ENCODE measurements around the gene NAV2. TPM values are rescaled to one million over a fixed set of nuclear protein-coding genes. Genes with fewer than 3 reads are reported as not detected.

The NAV2 gene
- total and polyA plus RNA-seq, 5 experiments from 2014 or later: 0.06 to 4.2 (median 1.1) TPM; not detected in 1

DNA sequence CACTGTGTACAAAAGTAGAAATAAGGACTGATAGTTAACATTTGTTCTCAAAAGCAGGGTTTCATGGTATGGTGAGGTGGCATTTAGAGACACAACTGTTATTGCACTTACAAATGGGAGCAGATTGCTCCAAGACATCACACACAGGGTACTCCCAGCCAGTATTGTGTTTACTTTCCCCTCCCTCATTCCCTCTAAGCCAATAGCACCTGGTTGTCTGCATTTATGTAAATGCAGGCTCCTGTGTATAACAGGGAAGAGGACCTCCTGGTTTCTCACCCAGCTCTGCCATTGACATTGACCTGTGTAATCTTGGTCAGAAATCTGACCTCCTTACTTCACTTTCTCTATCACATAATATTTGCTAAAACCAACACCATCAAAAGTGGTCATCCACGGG is 154.4 kb downstream of the NAV2 start:
- POLR2A ChIA-PET: no interaction called here
- H3K4me1 Mint-ChIP-seq: no peaks in the 10 kb centered on the region
- DNase-seq (no peak), ATAC-seq (no peak)
- H3K27ac Mint-ChIP-seq: no peak overlapping the region
- H3K4me3 Mint-ChIP-seq: no peak overlapping the region
- H3K27me3 Mint-ChIP-seq: peaks cover 0 to 11% (median 3%) of the 10 kb centered on the region in 5 donors
- no peaks in the 10 kb centered on the region for H3K36me3 Mint-ChIP-seq
- H3K9me3 Mint-ChIP-seq: peaks cover 0 to 2% (median 0%) of the 10 kb centered on the region in 9 donors

DNA sequence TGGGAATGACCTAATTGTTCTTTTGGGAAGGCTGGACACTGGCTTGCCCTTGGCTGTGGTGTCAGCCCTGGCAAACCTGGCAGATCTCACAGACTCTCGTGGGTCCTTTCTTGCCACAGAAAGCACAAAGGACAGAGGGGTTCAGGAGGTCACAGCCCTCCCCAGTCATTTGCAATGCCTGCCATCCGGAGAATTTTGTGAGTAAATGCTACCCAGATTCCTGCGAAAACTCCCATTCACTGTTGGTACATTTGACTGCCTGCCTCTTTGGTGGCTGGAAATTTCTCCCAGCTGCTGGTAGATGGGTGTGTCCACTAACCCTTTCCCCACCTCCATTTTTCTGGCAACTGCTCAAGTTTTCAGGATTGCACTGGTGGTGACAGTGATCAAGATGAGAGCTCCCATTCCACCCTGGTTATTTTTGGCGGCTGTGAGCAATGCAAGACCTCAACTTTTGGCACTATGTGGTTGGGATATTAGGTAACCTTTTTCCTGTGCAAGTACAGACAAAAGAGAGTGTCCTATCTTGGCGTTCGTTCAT is 155.7 kb downstream of the NAV2 start:
- POLR2A ChIA-PET: no interaction called here
- ATAC-seq (no peak), DNase-seq (no peak)
- Mint-ChIP-seq H3K4me3 (no peak overlapping the region), H3K9me3 (peaks cover 0 to 2% (median 0%) of the 10 kb centered on the region in 9 donors), H3K36me3 (no peaks in the 10 kb centered on the region), H3K27ac (no peak overlapping the region), H3K4me1 (no peaks in the 10 kb centered on the region), H3K27me3 (peaks cover 0 to 11% (median 3%) of the 10 kb centered on the region in 5 donors)

DNA sequence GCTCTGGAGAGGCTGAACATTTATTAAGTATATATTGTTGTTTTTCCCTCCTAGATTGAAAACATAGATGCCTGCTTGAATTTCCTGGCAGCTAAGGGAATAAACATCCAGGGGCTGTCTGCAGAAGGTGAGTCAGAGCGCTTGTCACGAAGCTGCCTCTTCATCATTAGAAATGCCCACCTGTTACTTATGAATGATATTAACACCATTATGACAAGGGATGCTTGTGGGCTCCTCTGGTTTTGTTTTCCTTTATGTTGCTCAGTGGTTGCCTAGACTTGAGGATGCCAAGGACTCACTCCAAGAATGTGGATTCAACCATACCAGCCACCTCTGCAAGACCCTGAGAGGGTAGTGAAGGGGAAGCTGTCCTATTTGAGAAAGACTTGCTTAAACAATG is 156.2 kb downstream of the NAV2 start:
- ATAC-seq (no peak), DNase-seq (no peak)
- Mint-ChIP-seq H3K36me3 (no peaks in the 10 kb centered on the region), H3K9me3 (peaks cover 0 to 2% (median 0%) of the 10 kb centered on the region in 9 donors), H3K4me1 (no peaks in the 10 kb centered on the region), H3K27ac (no peak overlapping the region), H3K27me3 (peaks cover 0 to 11% (median 3%) of the 10 kb centered on the region in 5 donors), H3K4me3 (no peak overlapping the region)
- POLR2A ChIA-PET: no interaction called here

DNA sequence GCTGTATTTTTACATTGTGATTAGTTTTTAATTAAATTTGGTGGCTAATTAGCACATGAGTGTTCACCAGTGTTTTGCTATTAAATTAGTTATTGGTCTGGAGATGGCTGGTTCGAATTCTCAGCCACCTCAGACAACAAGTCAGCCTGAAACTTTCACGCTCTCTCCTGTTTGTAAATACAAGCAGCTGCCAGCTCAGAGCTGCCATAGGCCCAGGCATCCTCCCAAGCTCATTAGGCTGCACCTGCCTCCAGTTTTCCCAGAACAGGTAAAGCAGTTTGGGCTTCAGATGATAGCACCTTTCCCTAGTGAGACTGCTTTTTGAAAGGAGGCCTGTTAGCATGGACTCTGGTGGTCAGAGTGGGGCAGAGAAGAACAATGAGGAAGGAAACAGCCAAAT is 156.8 kb downstream of the NAV2 start:
- no peak for DNase-seq
- no peaks in the 10 kb centered on the region for H3K4me1 Mint-ChIP-seq
- peaks cover 0 to 10% (median 3%) of the 10 kb centered on the region in 5 donors for H3K27me3 Mint-ChIP-seq
- no peaks in the 10 kb centered on the region for H3K36me3 Mint-ChIP-seq
- ATAC-seq: no peak
- H3K4me3 Mint-ChIP-seq: no peak overlapping the region
- POLR2A ChIA-PET: no interaction called here
- H3K9me3 Mint-ChIP-seq: peaks cover 0 to 2% (median 0%) of the 10 kb centered on the region in 9 donors
- no peak overlapping the region for H3K27ac Mint-ChIP-seq

DNA sequence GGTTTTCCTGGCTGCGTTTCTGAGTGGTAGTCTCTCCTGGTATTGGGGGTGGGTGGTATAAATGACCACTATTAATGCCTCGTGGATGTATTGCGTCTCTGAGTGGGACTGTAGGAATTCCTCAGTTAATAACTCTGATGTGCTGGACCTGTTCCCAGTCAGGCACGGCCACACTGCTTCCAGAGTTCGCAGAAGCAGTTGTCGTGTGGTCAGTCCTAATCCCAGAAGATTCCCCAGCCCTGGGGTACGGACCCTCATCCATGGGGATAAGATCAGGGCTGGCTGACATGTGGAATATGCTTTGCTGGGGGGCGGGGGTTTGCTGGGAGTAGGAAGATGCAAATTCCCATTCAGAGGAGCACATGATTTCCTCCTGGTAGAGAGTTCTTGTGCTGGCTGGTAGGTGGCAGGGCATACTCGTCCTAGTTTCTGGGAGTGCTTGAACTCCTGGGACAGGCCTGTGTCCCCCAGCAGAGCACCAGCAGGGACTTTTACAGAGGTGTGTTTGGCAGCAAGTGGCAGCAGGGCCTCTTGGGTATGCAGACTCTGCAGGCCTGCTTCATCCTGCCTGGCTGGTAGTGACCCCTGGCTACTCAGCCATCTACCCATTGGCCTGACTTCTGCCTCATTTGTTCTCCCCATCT is 157.4 kb downstream of the NAV2 start:
- POLR2A ChIA-PET: no interaction called here
- Mint-ChIP-seq H3K9me3 (peaks cover 0 to 2% (median 0%) of the 10 kb centered on the region in 9 donors), H3K27ac (no peak overlapping the region), H3K4me1 (no peaks in the 10 kb centered on the region), H3K36me3 (no peaks in the 10 kb centered on the region), H3K4me3 (no peak overlapping the region), H3K27me3 (peaks cover 0 to 10% (median 1%) of the 10 kb centered on the region in 5 donors)
- ATAC-seq (no peak), DNase-seq (no peak)

DNA sequence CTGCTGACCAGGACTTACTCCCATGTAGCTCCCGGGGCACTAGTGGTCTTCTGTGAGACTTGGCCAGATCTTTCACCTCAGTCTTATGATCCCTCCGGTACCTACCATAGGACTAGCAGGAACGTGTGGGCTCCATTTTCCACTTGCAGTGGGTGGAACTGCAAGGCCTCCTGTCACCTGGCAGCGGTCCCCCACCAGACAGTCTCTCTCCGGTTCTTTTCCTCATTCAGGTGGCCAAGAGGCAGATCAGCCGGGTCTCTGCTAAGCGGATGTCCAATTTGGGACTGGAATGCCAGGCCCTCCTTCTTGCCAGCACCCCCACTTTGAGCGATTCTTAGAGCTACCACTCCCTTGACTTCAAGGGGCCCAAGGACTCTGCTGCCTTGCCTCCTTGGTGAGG is 158.9 kb downstream of the NAV2 start:
- Mint-ChIP-seq H3K36me3 (no peaks in the 10 kb centered on the region), H3K27me3 (peaks cover 0 to 10% (median 0%) of the 10 kb centered on the region in 5 donors), H3K4me1 (no peaks in the 10 kb centered on the region), H3K4me3 (no peak overlapping the region), H3K27ac (no peak overlapping the region), H3K9me3 (peaks cover 0 to 4% (median 0%) of the 10 kb centered on the region in 9 donors)
- DNase-seq (no peak), ATAC-seq (no peak)
- POLR2A ChIA-PET: no interaction called here

DNA sequence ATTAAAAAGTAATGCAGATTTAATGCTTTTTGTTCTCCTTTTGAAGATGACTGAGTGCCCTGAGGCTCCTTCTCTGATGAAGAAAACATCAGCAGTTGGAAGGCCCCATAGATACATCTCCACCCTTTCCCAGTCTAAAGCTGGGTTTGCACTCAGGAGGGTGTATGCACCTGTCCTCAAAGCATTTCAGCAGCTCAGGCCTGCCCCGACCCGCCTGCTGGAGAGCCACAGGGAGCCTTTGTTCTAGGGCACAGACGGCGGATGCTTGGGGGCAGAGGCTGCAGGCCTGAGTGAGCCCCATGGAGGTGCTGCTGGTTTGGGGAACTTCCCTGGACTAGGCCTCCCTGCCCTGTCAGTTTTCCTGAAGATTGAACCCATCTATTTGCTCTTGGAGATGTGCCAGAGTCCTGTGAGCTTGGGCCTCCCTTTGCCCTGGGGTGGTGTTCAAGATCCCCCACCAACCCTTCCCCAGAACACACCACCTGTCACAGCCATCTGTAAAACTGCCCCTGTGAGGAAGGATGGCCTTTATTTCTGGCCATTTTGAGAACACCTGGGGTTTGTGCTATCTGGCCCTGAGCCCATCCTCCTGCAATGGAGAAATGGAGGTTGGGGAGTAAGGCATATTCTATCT is 160.0 kb downstream of the NAV2 start:
- ATAC-seq (no peak), DNase-seq (no peak)
- Mint-ChIP-seq H3K4me1 (no peaks in the 10 kb centered on the region), H3K36me3 (no peaks in the 10 kb centered on the region), H3K9me3 (peaks cover 0 to 4% (median 0%) of the 10 kb centered on the region in 9 donors), H3K27ac (no peak overlapping the region), H3K27me3 (peaks cover 0 to 10% (median 0%) of the 10 kb centered on the region in 5 donors), H3K4me3 (no peak overlapping the region)
- POLR2A ChIA-PET: no interaction called here

DNA sequence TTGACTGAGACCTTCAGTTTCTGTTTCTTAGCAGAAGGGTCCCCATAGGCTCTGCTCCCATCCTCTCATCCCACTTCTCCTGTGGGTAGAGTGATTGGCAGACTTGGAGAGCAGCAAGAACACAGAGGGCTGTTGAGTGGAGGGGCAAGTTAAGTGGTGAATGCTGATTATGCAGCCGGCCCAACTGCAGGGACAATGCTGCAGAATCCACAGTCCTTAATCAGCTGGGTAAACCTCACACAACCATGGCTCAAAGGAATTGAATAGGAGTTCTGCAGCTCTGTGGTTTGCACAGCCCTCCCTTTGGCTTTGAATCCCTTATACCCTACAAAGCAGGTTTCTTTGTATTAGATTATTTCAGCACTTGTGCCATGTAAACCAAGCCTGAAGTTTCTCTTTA is 161.1 kb downstream of the NAV2 start:
- H3K36me3 Mint-ChIP-seq: no peaks in the 10 kb centered on the region
- no peak for DNase-seq
- H3K4me3 Mint-ChIP-seq: no peak overlapping the region
- H3K9me3 Mint-ChIP-seq: peaks cover 0 to 4% (median 0%) of the 10 kb centered on the region in 9 donors
- no peak for ATAC-seq
- peaks cover 0 to 10% (median 0%) of the 10 kb centered on the region in 5 donors for H3K27me3 Mint-ChIP-seq
- POLR2A ChIA-PET: no interaction called here
- no peak overlapping the region for H3K27ac Mint-ChIP-seq
- H3K4me1 Mint-ChIP-seq: no peaks in the 10 kb centered on the region

DNA sequence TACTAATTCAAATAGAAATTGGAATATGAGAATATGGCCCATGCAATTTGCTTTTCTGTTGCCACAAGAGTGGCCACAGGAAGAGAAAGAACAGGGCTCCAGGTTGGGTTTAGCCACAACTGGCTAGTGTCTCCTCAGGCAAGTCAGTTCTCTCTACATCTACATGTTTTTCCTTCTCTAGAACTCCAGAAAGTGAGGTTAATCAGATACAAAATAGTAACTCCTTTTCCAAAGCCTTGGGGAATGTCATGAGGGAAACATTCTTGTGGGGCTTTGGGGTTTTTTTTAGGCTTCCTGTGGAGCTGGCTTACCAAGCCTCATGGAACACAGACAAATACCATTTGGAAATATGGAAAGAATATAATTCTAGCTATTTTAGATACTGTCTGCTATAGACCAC is 161.6 kb downstream of the NAV2 start:
- Mint-ChIP-seq H3K4me3 (no peak overlapping the region), H3K27ac (no peak overlapping the region), H3K9me3 (peaks cover 0 to 4% (median 0%) of the 10 kb centered on the region in 9 donors), H3K4me1 (no peaks in the 10 kb centered on the region), H3K27me3 (peaks cover 0 to 10% (median 0%) of the 10 kb centered on the region in 5 donors), H3K36me3 (no peaks in the 10 kb centered on the region)
- ATAC-seq (no peak), DNase-seq (no peak)
- POLR2A ChIA-PET: no interaction called here

DNA sequence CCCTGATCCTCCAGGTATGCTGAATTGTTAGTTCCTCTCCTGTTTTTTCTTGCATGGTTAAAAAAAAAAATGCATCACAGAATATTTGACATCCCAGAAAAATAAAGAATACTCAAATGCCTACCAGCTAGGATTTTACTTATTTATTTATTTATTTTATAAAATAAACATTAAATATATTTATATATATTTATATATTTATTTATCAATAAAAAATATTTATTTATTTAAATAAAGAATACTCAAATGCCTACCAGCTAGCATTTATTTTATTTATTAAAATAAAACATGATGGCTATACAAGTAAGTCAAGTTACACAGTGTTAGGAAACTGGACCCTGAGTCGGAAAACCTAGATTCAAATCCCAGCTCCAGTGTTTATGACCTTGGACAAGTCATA is 164.1 kb downstream of the NAV2 start:
- Mint-ChIP-seq H3K9me3 (peaks cover 0 to 1% (median 0%) of the 10 kb centered on the region in 9 donors), H3K4me3 (no peak overlapping the region), H3K27ac (no peak overlapping the region), H3K36me3 (no peaks in the 10 kb centered on the region), H3K4me1 (no peaks in the 10 kb centered on the region), H3K27me3 (peaks cover 0 to 15% (median 3%) of the 10 kb centered on the region in 5 donors)
- no peak for ATAC-seq
- POLR2A ChIA-PET: interaction anchor here (0.7 kb wide), 1 partner anchor 114 kb away, joined by 5 read pairs; no protein-coding TSS in a partner anchor
- DNase-seq: no peak

DNA sequence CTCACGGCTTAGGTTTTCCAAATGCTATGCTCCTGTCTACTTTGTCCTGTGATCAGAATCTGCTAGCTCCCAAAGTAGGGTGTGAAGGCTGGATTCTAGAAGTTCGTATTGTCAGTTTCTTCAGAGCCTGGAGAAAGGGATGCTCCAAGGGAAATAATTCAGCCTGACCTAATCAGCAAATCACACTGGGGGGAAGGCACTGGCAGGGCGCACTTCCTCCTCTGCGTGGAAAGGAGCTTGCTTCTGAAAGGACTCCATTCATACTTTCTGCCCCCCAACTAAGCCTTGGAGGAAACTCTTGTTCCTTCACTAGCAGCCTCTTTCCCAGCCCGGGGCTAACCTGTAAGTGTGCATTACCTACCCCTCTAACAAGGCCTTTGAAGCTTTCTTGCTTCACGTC is 165.9 kb downstream of the NAV2 start:
- Mint-ChIP-seq H3K9me3 (peaks cover 0 to 1% (median 0%) of the 10 kb centered on the region in 9 donors), H3K36me3 (no peaks in the 10 kb centered on the region), H3K27me3 (peaks cover 0 to 12% (median 3%) of the 10 kb centered on the region in 5 donors), H3K4me1 (no peaks in the 10 kb centered on the region), H3K4me3 (no peak overlapping the region), H3K27ac (no peak overlapping the region)
- ATAC-seq: no peak
- POLR2A ChIA-PET: no interaction called here
- DNase-seq: no peak

DNA sequence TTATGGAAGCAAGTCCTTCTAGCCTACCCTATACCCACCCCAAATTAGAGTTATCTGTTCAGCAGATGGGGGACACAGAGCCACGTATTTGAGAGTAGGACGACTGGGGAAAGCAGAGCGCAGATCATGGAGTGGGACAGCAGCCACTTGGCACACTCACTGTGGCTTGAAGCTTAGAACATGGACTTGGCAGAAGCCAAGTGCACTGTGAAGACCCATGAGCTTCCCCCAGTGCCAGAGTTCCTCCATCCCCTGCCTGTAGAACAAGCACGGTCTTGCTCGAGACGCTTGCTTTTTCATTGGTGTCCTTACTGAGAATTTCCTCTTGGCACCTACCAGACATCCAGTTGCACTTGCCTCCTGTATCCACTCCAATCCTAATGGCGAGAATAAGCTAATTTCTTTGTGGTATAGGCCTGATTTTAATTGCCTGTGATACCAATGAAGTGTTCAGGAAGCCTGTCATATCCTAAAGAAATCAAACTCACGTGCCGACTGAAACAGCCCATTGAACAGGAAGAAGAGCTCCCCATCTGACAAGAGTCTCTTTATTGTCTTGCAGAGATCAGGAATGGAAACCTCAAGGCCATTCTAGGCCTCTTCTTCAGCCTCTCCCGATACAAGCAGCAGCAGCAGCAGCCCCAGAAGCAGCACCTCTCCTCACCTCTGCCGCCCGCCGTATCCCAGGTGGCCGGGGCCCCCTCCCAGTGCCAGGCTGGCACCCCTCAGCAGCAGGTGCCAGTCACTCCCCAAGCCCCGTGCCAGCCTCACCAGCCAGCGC is 166.9 kb downstream of the NAV2 start:
- H3K4me1 Mint-ChIP-seq: no peaks in the 10 kb centered on the region
- H3K36me3 Mint-ChIP-seq: no peaks in the 10 kb centered on the region
- no peak for DNase-seq
- POLR2A ChIA-PET: no interaction called here
- H3K9me3 Mint-ChIP-seq: peaks cover 0 to 1% (median 0%) of the 10 kb centered on the region in 9 donors
- H3K27me3 Mint-ChIP-seq: peaks cover 0 to 12% (median 3%) of the 10 kb centered on the region in 5 donors
- ATAC-seq: no peak
- no peak overlapping the region for H3K27ac Mint-ChIP-seq
- no peak overlapping the region for H3K4me3 Mint-ChIP-seq

DNA sequence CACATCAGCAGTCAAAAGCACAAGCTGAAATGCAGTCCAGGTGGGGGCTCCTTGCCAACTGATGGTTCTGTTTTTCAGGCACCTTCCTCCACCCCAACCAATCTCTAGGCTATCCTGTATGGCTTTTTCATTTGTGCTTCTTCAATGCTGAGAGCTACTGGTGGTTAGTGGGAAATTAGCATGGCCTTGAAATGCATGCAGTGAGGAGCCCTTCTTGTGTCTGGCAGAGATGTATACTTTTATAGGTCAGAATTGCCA is 167.4 kb downstream of the NAV2 start:
- Mint-ChIP-seq H3K4me3 (no peak overlapping the region), H3K27me3 (peaks cover 0 to 12% (median 3%) of the 10 kb centered on the region in 5 donors), H3K4me1 (no peaks in the 10 kb centered on the region), H3K36me3 (no peaks in the 10 kb centered on the region), H3K9me3 (peaks cover 0 to 1% (median 0%) of the 10 kb centered on the region in 9 donors), H3K27ac (no peak overlapping the region)
- POLR2A ChIA-PET: no interaction called here
- no peak for ATAC-seq
- DNase-seq: no peak
